Endometrial microvascular endothelial cells (primary cell): Measurements from ENCODE around the gene PRCC. TPM values are rescaled to one million over a fixed set of nuclear protein-coding genes. Genes with fewer than 3 reads are reported as not detected.
"Not testable (repeated sequence)": the region's sequence is repeated elsewhere in the genome, so short reads cannot be mapped to it uniquely, and the experiment has no call there.

Source experiments
- in situ Hi-C: cut with HindIII; loops from 2 replicates; pipeline ENCODE4 v1.10.0; 2017; ENCODE audit warnings: low sequenced_read_pairs, low pct_unique_long_range_greater_than_20kb; ENCODE audit errors: inconsistent ontology term
- total RNA-seq: library from RNA; depleted of rRNA; stranded (reverse); fragments of >200 nt; gene quantifications from one replicate; pipeline ENCODE4 v1.2.3, GENCODE V29; 2015; ENCODE audit errors: inconsistent ontology term

Gene PRCC
- total RNA-seq, 1 donor from 2014 or later: 48.2 TPM

DNA sequence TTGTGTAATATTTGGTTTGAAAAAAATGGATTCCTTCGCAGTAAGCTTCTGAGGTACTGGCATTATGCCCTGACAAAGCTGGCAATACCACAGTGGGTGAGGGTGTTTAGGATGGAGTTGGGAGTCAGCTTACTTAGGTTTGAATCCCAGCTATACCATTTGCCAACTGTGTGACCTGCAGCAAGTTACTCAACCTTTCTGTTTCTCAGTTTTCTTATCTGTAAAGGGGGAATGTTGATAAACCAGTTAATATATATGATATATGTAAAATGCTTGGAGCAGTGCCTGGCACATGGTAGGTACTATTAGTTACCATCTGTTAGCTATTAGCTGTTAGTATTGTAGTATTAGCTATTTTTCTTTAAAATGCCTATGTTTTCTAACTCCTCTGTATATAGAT is 11.0 kb upstream of the PRCC start:
- in situ Hi-C loops: no loop called here

DNA sequence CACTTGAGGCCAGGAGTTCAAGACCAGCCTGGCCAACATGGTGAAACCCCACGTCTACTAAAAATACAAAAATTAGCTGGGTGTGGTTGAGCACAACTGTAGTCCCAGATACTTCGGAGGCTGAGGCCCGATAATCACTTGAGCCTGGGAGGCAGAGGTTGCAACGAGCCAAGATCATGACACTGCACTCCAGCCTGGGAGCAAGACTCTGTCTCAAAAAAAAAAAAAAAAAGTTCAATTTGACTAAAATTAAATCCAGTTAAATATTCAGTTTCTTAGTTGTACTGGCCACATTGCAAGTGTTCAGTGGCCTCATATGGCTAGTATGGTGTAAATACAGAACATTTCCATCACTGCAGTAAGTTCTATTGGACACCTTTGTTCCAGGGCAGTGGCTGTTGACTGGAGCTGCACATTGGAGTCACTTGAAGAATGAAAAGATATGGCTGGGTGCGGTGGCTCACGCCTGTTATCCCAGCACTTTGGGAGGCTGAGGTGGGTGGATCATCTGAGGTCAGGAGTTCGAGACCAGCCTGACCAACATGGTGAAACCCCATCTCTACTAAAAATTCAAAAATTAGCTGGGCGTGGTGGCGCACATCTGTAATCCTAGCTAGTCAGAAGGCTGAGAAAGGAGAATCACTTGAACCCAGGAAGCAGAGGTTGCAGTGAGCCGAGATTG is 9.6 kb upstream of the PRCC start:
- in situ Hi-C loops: not testable (repeated sequence)

DNA sequence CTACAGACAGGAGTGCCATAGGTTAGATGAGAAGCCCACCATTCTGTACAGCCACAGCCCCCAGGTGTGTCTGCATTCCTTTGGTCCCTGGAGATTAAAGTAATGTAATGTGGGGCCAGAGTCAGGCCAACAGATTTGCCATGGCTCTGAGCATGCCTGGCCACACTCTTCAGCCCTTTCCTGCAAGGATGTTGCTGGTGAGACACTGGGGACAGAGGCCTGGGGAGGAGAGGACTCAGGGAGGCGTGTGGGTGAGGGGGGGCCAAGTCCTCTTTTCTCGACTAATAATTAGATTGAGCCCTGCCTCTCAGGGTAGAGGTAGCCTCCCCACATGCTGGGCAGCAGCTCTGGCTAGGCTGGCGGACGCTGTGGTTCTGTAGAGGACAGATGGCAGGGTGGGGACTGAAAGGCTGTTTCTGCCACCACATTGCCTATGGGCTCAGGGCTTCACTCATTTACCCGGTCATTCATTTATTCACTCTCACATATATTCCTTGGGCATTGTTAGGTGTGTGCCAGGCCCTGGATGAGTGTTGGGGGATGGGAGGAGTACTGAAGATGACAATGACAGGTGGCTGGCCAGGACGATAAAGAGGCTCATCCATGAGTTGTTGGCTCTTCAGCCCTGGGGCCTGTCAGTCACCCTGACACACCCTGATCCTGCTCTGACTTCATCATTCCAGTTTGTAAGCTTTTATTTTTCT is 7.1 kb upstream of the PRCC start:
- in situ Hi-C loops: no loop called here

DNA sequence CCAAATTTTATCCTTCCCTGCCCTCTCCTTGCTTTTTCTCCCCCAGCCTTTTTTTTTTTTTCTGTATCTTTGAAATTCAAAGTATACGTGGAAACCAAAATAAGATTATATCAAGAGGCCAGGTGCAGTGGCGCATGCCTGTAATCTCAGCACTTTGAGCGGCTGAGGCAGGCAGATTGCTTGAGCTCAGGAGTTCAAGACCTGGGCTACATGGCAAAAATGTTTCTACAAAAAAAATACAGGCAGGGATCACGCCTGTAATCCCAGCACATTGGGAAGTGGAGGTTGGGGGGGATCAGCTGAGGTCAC is 6.6 kb upstream of the PRCC start:
- in situ Hi-C loops: no loop called here

DNA sequence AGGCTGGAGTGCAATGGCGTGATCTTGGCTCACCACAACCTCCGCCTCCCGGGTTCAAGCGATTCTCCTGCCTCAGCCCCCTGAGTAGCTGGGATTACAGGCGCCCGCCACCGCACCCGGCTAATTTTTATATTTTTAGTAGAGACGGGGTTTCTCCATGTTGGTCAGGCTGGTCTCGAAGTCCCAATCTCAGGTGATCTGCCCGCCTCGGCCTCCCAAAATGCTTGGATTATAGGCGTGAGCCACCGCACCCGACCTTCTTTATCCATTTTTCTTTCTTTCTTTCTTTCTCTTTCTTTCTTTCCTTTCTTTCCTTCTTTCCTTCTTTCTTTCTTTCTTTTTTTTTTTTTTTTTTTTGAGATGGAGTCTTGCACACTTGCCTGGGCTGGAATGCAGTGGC is 2.2 kb upstream of the PRCC start:
- in situ Hi-C loops: not testable (repeated sequence)

DNA sequence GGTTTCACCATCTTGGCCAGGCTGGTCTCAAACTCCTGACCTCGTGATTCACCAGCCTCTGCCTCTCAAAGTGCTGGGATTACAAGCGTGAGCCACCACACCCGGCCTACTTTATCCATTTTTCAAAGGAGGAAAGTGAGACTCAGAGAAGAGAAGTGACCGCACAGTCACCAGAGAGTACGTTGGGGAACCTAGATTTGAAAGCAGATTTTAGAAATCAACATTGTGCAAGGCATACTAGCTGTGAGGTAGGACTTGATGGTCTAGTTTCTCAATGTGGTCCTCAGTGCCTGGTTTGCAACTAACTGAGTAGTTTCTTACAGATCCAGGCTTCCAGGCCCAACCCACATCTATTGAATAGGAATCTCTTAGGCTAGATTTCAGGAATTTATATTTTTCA is 1.7 kb upstream of the PRCC start:
- in situ Hi-C loops: no loop called here

DNA sequence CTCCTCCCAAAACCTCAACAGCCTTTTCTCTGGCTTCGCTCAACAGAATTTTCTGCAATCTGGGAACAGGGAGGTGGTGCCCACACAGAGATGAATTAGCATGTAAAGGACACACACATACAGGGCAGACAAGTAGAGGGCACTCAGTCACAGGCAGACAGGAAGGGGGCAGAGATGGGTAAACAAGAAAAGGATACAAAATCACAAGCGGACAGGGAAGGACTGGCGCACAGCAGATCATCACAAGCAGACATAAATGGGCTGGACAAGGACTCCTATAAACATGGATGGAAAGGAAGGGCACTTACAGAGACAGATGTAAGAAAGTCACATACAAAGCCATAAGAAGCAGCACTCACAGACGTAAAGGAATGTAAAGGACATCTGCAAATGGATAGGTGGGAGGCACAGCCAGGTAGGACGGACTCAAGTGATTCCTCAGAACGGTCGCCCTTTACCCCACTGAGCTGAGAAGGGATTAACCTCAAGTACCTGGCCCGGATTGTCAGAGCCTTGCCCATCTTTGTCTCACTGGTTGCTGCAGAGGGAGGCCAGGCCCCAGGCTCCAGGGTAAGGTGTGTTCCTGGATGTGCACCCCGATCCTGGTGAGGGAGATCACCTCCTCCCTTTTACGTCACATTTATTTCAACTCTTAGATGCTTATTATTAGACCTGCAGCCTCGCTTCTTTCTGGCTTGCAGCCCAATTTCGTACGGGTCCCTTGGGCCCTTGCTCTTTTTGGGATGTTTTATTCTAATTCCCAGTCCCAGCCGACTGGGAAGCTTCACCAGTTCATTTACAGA is 836 bp upstream of the PRCC start:
- in situ Hi-C loops: no loop called here

DNA sequence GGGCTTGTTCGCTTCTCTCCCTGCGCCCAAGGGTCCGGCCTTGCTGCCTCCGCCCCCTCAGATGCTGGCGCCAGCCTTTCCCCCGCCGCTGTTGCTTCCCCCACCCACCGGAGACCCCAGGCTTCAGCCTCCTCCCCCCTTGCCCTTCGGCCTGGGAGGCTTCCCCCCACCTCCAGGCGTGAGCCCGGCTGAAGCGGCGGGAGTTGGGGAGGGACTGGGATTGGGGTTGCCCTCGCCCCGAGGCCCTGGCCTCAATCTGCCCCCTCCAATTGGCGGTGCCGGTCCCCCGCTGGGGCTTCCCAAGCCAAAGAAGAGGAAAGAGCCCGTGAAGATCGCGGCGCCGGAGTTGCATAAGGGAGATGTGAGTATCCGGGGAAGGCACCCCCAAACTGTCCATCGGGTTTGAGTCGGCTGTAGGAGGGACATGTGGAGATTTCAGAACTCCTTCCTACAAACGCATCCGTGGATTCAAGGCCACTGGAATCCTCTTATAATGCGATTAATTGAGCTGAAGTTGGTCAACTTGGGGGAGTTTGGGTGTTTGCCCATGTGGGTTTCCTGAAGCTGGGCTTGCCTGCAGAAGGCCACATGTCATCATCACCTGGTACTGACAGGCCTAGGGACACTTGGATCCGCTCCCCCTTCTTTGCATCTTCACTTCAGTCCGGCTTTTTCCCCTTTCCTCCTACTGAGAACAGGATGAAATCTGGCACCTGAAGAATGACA is 707 bp downstream of the PRCC start:
- in situ Hi-C loops: no loop called here

DNA sequence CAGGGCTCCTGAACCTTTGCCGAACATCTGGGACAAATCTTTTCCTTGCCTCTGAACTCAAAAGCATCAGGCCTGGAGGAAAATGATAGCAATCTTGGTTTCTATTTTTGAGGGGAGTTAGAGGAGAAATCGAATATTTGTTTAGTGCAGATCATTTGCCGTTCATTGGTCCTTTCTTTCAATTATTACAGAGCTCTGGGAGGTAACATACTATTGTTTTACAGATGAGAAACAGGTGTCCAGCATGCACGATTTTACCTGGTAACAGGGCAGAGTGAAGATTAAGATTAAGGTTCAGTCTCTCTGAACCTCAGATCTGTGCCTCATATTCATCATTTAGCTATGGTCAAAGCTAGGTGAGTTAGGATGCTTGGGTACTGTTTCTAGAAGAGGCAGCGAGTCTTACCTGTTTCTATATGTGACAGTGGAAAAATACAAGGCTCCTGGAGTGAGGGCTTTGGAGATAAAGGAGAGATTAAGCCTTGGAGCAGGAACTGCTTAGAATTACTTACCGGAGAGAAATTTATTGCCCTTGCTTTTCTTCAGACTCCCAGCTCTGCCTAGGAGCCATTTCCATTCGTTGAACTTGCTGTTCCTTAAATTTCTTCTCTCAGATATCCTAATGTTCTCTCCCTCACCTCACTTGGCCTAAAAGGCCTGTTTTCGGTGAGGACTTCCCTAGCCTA is 1.4 kb downstream of the PRCC start:
- in situ Hi-C loops: no loop called here

DNA sequence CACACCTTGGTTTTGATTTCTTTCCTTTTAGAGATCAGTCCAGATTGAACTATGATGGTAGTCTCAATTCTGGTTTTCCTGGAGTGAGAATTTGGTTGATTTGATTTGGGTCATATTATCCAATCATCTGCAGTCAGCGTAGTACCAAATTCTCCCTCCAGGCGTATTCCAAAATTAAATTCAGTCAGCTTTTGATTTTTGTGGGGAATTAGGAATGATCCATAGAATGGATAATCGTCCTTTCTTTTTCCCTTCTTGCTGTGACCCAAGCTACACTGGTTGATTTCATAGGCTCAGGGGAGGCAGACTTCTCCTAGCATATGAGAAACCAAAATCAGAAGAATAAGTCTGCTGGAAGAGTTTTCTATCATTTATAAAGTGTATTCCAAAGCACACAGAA is 4.9 kb downstream of the PRCC start:
- in situ Hi-C loops: no loop called here

DNA sequence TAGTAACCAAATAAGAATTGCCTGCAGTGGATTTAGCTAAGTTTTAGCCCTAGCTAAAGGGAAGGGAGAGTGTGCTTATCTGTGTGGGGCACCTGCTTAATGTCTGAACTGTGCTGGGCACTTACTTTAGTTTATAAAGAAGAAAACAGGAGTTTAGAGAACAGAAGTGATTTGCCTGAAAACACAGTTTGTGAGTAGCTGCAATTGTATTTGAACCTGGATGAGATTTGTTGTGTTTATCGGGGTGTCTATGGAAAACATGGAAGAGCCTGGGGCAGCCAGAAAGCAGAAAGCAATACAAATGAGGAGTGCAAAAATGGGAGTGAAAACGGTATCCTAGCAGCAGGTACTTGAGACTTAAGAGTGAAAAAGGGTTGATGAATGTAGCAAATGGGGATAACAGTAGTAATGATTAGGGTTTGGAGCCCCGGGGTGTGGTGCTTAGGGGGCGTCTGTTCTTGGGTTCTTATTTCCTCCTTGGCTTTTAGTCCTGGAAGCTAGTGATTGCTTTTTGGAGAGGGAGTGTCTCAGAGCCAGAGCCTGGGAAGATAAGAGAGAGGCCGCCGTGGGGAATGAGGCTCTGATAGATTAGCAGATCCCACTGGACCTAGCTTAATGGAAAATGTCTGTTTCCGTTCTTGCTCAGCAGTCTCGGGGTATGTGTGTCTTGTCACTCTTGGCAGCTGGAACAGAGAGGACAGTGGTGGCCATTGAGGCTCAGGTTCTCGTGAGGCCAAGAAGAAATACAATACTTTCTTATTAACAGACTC is 5.6 kb downstream of the PRCC start:
- in situ Hi-C loops: no loop called here

DNA sequence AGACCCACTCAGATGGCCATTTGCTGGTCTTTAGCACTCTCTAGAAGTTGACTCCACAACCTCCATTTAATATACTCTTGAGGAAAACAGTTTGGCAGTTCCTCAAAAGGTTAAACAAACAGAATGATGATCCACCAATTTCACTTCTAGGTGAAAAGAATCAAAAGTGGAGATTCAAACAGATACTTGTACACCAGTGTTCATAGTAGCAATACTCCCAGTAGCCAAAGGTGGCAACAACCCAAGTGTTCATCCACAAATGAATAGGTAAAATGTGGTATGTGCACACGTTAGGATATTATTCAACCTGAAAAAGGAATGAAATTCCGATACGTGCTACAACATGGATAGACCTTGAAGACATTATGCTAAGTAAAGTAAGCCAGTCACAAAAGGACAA is 6.3 kb downstream of the PRCC start:
- in situ Hi-C loops: no loop called here

DNA sequence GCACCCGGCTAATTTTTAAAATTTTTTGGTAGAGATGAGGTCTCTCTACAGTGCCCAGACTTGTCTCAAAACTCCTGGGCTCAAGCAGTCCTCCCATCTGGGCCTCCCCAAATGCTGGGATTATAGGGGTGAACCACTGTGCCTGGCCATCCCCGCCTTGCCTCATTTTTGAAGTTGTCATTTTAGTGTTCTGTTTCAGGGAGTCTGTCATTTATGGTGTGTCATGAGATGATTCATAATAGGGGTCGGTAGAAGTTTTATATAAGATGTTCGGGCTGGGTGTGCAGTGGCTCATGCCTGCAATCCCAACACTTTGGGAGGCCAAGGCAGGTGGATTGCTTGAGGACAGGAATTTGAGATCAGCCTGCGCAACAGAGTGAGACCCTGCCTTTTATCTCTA is 8.5 kb downstream of the PRCC start:
- in situ Hi-C loops: no loop called here

DNA sequence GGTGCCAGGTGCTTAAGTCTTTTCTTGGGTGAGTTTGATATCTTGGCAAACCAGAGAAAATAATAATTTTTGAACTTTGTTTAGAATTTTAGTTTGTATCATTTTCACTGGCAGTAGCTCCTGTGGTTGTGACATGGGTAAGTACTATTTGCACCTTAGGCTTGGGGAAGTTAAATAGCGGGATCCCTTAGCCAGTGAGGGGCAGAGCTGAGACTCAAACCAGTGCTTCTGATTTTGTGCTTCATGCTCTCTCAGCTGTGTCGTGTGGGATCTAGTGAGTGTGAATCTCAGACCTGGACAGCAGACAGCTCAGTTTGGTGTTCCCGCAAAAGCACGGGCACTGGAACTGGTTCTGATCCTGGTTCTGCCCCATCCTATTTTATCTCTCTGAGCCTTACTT is 9.6 kb downstream of the PRCC start:
- in situ Hi-C loops: no loop called here

DNA sequence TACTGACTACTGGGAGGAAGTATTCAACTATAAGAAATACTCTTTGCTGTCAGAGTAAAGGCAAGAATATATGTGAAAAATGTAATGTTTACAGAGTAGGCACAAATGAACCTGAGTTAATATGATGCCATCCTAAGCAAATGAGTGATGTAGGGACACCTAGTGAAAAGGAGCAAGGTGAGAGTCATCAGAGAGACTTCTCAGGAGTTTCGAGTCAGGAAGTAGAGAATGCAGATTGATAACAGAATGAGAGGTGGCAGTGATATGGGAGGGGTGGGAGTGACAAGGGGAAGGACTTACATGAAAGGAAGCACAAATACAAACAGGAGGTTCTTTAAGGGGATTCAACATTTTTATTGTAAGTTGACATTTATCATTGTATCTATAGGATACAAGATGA is 10.2 kb downstream of the PRCC start:
- in situ Hi-C loops: no loop called here

DNA sequence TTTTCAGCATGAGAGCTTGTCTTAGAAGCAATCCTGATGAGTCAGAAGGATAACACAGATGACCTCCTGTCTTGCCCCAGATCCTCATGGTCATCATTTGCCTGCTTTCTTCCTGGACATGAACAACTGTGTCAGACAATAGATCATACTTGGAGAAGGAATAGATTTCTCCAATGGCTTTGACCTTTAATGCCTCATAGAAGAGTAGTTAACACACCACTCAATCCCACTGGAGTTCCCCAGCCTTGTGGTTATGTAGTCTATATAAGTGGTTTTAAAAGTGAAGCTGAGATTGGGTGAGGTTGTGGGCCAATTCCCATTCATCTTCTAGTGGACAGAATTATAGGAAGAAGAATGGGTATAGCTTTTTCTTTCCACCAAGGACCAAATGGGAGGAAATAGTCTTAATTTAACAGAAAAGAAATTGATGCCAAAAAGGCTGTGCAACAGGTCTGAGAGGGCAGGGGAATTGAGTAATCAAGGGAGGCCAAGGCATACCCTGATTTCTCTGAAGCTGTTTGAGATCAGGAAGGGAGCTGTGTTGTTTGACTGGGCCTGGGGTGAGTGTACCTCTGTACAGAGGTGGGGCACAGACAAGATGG is 14.4 kb downstream of the PRCC start:
- in situ Hi-C loops: no loop called here

DNA sequence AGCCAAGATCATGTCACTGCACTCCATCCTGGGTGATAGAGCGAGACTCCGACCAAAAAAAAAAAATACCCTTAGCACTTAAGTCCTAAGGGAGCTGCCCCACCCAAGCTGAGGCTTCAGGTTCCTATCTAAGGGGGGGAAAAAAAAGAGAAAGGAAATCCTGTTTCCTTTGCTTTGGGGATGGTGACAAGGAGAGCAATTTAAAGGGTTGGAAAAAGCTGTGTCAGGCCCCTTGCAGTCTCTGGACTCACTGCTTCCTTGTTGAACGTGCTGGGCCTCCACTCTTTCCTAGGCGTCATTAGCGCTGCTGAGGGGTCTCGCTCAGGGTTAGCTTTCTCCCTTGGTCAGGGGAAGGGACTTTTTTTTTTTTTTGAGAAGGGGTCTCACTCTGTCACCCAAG is 18.1 kb downstream of the PRCC start:
- in situ Hi-C loops: no loop called here

DNA sequence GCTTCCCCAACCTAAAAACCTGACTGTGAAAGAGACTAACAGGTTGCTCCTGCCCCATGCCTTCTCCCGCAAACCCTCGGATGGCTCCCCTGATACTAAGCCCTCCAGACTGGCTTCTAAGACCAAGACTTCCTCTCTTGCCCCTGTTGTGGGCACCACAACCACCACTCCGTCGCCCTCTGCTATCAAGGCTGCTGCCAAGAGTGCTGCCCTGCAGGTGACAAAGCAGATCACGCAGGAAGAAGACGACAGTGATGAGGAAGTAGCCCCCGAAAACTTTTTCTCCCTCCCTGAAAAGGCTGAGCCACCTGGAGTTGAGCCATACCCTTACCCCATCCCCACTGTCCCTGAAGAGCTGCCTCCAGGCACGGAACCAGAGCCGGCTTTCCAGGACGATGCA is 19.3 kb downstream of the PRCC start:
- in situ Hi-C loops: no loop called here
